ENCODE results near the gene PLIN3.
A peak's percentile ranks its signal among the peaks of the same experiment; 100 is the strongest.
"Not testable (repeated sequence)": the region's sequence is repeated elsewhere in the genome, so short reads cannot be mapped to it uniquely, and the experiment has no call there.

Gene PLIN3

DNA sequence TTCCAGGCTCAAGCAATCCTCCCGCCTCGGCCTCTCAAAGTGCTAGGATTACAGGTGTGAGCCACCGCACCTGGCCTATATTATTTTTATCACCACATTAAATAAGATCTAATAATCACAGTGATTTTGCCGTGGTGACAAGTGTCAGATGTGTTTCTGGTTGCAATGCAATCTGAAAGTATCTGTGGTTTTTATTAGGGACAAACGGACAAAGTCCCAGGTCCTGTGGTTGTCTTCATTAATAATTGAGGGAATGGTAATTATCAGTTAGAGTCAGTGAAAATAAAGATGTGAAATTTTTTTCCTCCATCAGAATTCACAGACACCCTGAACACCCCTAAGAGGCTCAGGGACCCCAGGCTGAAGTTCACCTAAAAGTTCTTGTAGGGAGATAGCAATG lies 34.7 kb downstream of the PLIN3 start:
- CTCF ChIA-PET, result no interaction called here
- DNase-seq (ENCODE audit: low spot score), result no peak
- POLR2A ChIA-PET (ENCODE audit: low non-redundant PET), result no interaction called here
- TF ChIP-seq, protein P1, sequence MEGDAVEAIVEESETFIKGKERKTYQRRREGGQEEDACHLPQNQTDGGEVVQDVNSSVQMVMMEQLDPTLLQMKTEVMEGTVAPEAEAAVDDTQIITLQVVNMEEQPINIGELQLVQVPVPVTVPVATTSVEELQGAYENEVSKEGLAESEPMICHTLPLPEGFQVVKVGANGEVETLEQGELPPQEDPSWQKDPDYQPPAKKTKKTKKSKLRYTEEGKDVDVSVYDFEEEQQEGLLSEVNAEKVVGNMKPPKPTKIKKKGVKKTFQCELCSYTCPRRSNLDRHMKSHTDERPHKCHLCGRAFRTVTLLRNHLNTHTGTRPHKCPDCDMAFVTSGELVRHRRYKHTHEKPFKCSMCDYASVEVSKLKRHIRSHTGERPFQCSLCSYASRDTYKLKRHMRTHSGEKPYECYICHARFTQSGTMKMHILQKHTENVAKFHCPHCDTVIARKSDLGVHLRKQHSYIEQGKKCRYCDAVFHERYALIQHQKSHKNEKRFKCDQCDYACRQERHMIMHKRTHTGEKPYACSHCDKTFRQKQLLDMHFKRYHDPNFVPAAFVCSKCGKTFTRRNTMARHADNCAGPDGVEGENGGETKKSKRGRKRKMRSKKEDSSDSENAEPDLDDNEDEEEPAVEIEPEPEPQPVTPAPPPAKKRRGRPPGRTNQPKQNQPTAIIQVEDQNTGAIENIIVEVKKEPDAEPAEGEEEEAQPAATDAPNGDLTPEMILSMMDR (conservative IDR thresholded peaks at IDR 0.05; ENCODE audit: low read depth), result no peak
- no peak overlapping the region; the same call in 1 of the 2 replicates for H3K27ac ChIP-seq

- CTCF ChIA-PET, result interaction anchor here (0.6 kb wide), 1 partner anchor 80 kb away, joined by 3 read pairs; no protein-coding TSS in a partner anchor
- H3K27ac ChIP-seq, result peak overlapping the region; percentile 86
- DNase-seq (ENCODE audit: low spot score); POLR2A ChIA-PET (ENCODE audit: low non-redundant PET): not testable (repeated sequence)
These were observed 35.5 kb downstream of the PLIN3 start for GRCh38 chr19:4831979-4832340.

GRCh38 chr19:4831304-4831978 lies 36.0 kb downstream of the PLIN3 start, which contains the start of gene TICAM1:
TSS of gene TICAM1 (minus strand) at chr19:4831712. CDS start at chr19:4818377, 13,335 bp downstream.
- TF ChIP-seq, protein P1 (conservative IDR thresholded peaks at IDR 0.05; ENCODE audit: low read depth), result no peak
- ChIA-PET CTCF (interaction anchor here (0.6 kb wide), 1 partner anchor 81 kb away, joined by 3 read pairs; no protein-coding TSS in a partner anchor), POLR2A (ENCODE audit: low non-redundant PET) (no interaction called here)
- H3K27ac ChIP-seq, result peak within 1 kb of the TSS; percentile 86
- peak; percentile 76 for DNase-seq (ENCODE audit: low spot score)

DNA sequence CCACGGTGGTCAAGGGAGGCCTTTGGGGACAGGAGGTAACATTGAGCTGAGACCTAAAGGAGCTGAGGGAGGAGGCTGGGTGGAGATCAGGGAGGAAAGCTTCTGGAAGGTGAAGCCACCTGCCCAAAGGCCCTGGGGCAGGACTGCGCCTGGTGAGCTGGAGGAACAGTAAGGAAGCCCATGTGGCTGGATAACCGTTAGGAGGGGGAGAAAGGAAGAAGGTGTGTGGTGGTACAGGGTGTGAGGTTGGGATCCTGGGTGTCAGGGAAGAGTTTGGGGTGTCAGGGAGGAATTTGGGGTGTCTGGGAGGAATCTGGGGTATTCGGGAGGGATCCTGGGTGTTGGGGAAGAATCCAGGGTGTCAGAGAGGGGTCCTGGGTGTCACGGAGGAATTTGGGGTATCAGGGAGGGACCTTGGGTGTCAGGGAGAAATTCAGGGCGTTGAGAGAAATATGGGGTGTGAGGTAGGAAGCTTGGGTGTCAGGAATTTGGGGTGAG lies 36.6 kb downstream of the PLIN3 start:
- CTCF ChIA-PET, result no interaction called here
- DNase-seq (ENCODE audit: low spot score), result peak; percentile 28
- TF ChIP-seq, protein P1 (conservative IDR thresholded peaks at IDR 0.05; ENCODE audit: low read depth), result no peak
- POLR2A ChIA-PET (ENCODE audit: low non-redundant PET), result no interaction called here
- H3K27ac ChIP-seq, result peak overlapping the region; percentile 86

DNA sequence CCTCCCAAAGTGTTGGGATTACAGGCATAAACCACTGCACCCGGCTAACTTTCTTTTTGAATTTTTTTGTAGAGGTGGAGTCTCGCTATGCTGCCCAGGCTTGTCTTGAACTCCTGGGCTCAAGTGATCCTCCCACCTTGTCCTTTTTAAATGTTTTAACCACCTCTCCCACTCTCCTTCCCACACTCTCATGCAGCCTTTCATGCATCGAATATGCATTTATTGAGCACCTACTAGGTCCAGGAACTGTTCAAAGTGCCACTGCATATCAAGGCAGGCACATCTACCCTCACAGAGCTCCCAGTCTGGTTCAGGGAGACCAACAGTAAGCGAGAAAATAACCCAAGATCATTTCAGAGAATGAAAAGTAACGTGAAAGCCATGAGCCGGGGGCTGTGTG lies 37.1 kb downstream of the PLIN3 start:
- TF ChIP-seq, protein P1 (conservative IDR thresholded peaks at IDR 0.05; ENCODE audit: low read depth), result no peak
- DNase-seq (ENCODE audit: low spot score), result no peak
- H3K27ac ChIP-seq, result peak overlapping the region; percentile 86
- ChIA-PET POLR2A (ENCODE audit: low non-redundant PET) (no interaction called here), CTCF (no interaction called here)

DNA sequence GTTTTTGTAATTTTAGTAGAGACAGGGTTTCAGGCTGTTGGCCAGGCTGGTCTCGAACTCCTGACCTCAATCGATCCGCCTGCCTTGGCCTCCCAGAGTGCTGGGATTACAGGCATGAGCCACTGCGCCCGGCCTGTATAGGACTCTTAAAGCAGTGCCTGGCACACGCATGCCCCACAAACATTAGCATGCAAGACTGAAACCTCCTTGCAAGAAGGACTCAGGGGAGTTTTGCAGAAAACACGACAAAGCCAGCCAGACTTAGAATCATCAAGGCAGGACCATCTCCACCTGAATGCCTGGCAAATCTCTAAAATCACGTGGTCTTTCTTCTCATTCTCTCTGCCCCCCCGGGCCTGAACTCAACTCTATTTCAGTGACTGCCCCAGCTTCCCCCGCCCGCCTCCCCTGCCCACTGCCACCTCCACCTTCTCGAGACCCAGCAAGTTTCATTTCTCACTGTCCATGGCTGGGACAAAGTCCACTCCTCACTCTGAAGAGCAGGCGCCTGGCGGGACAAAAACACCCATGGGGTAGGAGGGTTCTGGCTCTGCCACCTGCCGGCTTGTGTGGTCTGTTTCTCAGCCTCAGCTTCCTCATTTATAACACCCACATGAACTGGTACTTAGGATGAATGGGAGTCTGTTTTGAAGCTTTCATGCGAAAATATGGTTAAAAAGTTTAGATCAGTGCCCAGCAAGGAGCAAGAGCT lies 38.3 kb downstream of the PLIN3 start:
- peak overlapping the region; percentile 86 for H3K27ac ChIP-seq
- no peak for DNase-seq (ENCODE audit: low spot score)
- ChIA-PET POLR2A (ENCODE audit: low non-redundant PET) (interaction anchor here (0.7 kb wide), 2 partner anchors 83 to 190 kb away, joined by 4 to 6 read pairs; no protein-coding TSS in a partner anchor), CTCF (no interaction called here)
- TF ChIP-seq, protein P1 (conservative IDR thresholded peaks at IDR 0.05; ENCODE audit: low read depth), result no peak
